ENCODE data around the gene TINCR.

Gene TINCR

DNA sequence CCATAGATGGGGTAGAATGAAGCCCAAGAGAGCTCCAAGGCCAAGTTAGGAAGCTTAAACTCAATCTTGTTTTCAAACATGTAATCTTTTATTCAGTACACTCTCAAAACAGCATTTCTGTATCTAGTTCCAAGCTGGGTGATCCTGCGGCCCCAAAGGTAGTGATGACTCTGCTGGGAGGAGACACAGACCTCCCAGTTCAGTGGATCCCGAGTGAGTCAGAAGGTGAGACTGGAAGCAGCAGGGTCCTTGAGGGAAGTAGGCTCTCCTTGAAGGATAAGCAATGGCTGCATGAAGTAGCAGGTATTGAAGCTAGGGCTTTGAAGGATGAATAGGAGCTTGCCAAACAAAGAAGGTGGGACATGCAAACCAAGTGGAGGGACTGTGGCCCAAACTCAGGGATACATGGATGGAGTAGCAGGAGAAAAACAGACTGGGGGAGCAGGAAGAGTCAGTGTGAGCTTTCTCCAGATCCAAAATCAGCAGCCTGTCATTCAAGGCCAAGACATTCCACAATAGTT lies 9.6 kb downstream of the TINCR start:
- H3F3A ChIP-seq (ENCODE audit: control insufficient read depth, insufficient read depth) = no peaks in the 10 kb centered on the region
- no peaks in the 10 kb centered on the region for H3K36me3 ChIP-seq (ENCODE audit: control insufficient read depth, low read length)
- peaks cover 9% of the 10 kb centered on the region; the same call in 1 of the 2 replicates for H3K9me3 ChIP-seq (ENCODE audit: control insufficient read depth, insufficient read depth, low read length)
- no peaks in the 10 kb centered on the region for H4K20me1 ChIP-seq (ENCODE audit: control insufficient read depth, insufficient read depth, low read depth, low read length)
- H3K27ac ChIP-seq (ENCODE audit: low read depth, low read length) = no peak overlapping the region
- H3K79me2 ChIP-seq (ENCODE audit: control insufficient read depth, low read length) = no peaks in the 10 kb centered on the region
- no peaks in the 10 kb centered on the region for H3K27me3 ChIP-seq (ENCODE audit: control insufficient read depth, low read length)
- no peaks in the 10 kb centered on the region for H3K4me1 ChIP-seq (ENCODE audit: control insufficient read depth, low read length)
- H3K9me2 ChIP-seq (replicated peaks; ENCODE audit: control insufficient read depth, low read length) = no peaks in the 10 kb centered on the region
- TF ChIP-seq, protein P1, sequence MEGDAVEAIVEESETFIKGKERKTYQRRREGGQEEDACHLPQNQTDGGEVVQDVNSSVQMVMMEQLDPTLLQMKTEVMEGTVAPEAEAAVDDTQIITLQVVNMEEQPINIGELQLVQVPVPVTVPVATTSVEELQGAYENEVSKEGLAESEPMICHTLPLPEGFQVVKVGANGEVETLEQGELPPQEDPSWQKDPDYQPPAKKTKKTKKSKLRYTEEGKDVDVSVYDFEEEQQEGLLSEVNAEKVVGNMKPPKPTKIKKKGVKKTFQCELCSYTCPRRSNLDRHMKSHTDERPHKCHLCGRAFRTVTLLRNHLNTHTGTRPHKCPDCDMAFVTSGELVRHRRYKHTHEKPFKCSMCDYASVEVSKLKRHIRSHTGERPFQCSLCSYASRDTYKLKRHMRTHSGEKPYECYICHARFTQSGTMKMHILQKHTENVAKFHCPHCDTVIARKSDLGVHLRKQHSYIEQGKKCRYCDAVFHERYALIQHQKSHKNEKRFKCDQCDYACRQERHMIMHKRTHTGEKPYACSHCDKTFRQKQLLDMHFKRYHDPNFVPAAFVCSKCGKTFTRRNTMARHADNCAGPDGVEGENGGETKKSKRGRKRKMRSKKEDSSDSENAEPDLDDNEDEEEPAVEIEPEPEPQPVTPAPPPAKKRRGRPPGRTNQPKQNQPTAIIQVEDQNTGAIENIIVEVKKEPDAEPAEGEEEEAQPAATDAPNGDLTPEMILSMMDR (IDR thresholded peaks at IDR 0.05; ENCODE audit: low read depth, low read length, poor library complexity, severe bottlenecking) = no peak
- TF ChIP-seq EZH2phosphoT487 (IDR thresholded peaks at IDR 0.05; ENCODE audit: borderline replicate concordance, low read length) = no peak
- H3K4me3 ChIP-seq (ENCODE audit: low read length) = no peak overlapping the region
- H3K4me2 ChIP-seq (ENCODE audit: low read length) = no peak overlapping the region

DNA sequence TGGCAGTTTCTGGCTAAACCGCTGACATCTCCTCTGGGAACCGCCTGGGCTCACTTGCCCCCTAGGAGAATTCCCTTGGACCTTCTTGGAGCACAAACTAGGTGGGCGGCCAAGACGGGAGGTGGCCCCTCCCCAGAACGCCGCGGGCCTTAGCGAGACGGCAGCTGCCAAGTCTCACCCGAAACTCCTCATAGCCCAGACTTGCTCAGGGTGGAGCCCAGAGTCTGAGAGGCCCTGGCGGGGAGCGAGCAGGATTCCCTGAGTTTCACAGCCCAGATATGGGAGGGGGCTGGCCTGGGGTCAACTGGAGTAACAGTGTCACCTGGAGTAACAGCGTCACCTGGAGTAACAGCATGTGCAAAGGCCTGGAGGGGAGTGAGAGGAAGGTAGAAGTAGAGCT lies 10.1 kb downstream of the TINCR start:
- no peak for TF ChIP-seq EZH2phosphoT487 (IDR thresholded peaks at IDR 0.05; ENCODE audit: borderline replicate concordance, low read length)
- TF ChIP-seq, protein P1 (IDR thresholded peaks at IDR 0.05; ENCODE audit: low read depth, low read length, poor library complexity, severe bottlenecking) = no peak
- no peaks in the 10 kb centered on the region for H3K4me1 ChIP-seq (ENCODE audit: control insufficient read depth, low read length)
- H3K27ac ChIP-seq (ENCODE audit: low read depth, low read length) = no peak overlapping the region
- H3K36me3 ChIP-seq (ENCODE audit: control insufficient read depth, low read length) = no peaks in the 10 kb centered on the region
- no peaks in the 10 kb centered on the region for H3K27me3 ChIP-seq (ENCODE audit: control insufficient read depth, low read length)
- H3K4me2 ChIP-seq (ENCODE audit: low read length) = no peak overlapping the region
- H3K4me3 ChIP-seq (ENCODE audit: low read length) = no peak overlapping the region
- H3K79me2 ChIP-seq (ENCODE audit: control insufficient read depth, low read length) = no peaks in the 10 kb centered on the region
- peaks cover 9% of the 10 kb centered on the region; the same call in 1 of the 2 replicates for H3K9me3 ChIP-seq (ENCODE audit: control insufficient read depth, insufficient read depth, low read length)
- H3F3A ChIP-seq (ENCODE audit: control insufficient read depth, insufficient read depth) = no peaks in the 10 kb centered on the region
- no peaks in the 10 kb centered on the region for H3K9me2 ChIP-seq (replicated peaks; ENCODE audit: control insufficient read depth, low read length)
- H4K20me1 ChIP-seq (ENCODE audit: control insufficient read depth, insufficient read depth, low read depth, low read length) = no peaks in the 10 kb centered on the region

DNA sequence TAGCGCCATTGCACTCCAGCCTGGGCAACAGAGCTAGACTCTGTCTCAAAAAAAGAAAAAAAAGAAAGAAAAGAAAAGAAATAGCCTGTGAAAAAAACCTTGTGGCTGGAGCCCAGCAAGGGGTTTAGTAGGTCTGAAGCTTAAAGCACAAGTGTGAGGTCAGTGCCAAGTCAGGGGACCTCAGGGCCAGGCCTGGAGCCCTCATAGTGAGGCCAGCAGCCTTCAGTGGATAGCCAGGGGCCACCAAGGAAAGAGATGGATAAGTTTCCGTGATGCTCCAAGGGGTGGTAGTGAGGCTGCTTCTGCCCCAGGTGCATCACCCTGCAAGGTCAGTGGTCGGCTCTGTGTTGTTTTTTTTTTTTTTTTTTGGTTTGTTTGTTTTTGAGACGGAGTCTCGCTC lies 12.9 kb downstream of the TINCR start:
- H3K27me3 ChIP-seq (ENCODE audit: control insufficient read depth, low read length) = no peaks in the 10 kb centered on the region
- no peak for TF ChIP-seq EZH2phosphoT487 (IDR thresholded peaks at IDR 0.05; ENCODE audit: borderline replicate concordance, low read length)
- TF ChIP-seq, protein P1 (IDR thresholded peaks at IDR 0.05; ENCODE audit: low read depth, low read length, poor library complexity, severe bottlenecking) = no peak
- no peaks in the 10 kb centered on the region for H3K79me2 ChIP-seq (ENCODE audit: control insufficient read depth, low read length)
- no peaks in the 10 kb centered on the region for H3K9me2 ChIP-seq (replicated peaks; ENCODE audit: control insufficient read depth, low read length)
- no peak overlapping the region for H3K27ac ChIP-seq (ENCODE audit: low read depth, low read length)
- no peaks in the 10 kb centered on the region for H3K4me1 ChIP-seq (ENCODE audit: control insufficient read depth, low read length)
- no peaks in the 10 kb centered on the region for H3K36me3 ChIP-seq (ENCODE audit: control insufficient read depth, low read length)
- no peak overlapping the region for H3K4me2 ChIP-seq (ENCODE audit: low read length)
- no peaks in the 10 kb centered on the region for H4K20me1 ChIP-seq (ENCODE audit: control insufficient read depth, insufficient read depth, low read depth, low read length)
- H3F3A ChIP-seq (ENCODE audit: control insufficient read depth, insufficient read depth) = no peaks in the 10 kb centered on the region
- H3K9me3 ChIP-seq (ENCODE audit: control insufficient read depth, insufficient read depth, low read length) = no peaks in the 10 kb centered on the region
- no peak overlapping the region for H3K4me3 ChIP-seq (ENCODE audit: low read length)

Data from DOHH2 (cell line).